EH (cell line): ENCODE data around the gene GRM2.
A peak's percentile ranks its signal among the peaks of the same experiment; 100 is the strongest.

Experiments used
- DNase-seq: peaks from one replicate; pipeline ENCODE4 v3.0.0-alpha.2; 2015; ENCODE audit warnings: low read depth

GRM2 gene

GRCh38 chr3:51680196-51680595 is 26.7 kb upstream of the GRM2 start:
- DNase-seq = no peak

- DNase-seq = peak; percentile 9
Measured at GRCh38 chr3:51680663-51681230, 26.1 kb upstream of the GRM2 start.

- peak; percentile 56 for DNase-seq
Measured at GRCh38 chr3:51681453-51681852, 25.4 kb upstream of the GRM2 start.

GRCh38 chr3:51682079-51682478 is 24.8 kb upstream of the GRM2 start:
- peak; percentile 92 for DNase-seq

- DNase-seq = no peak
Measured at GRCh38 chr3:51682526-51682925, 24.3 kb upstream of the GRM2 start.

- no peak for DNase-seq
Measured at GRCh38 chr3:51683566-51683965, 23.3 kb upstream of the GRM2 start.

GRCh38 chr3:51684971-51685751 is 21.7 kb upstream of the GRM2 start:
- DNase-seq = no peak

GRCh38 chr3:51686056-51686455 is 20.8 kb upstream of the GRM2 start:
- no peak for DNase-seq

- DNase-seq = peak; percentile 55
Measured at GRCh38 chr3:51686512-51687215, 20.2 kb upstream of the GRM2 start.

- peak; percentile 87 for DNase-seq
Measured at GRCh38 chr3:51687431-51688205, 19.2 kb upstream of the GRM2 start.

GRCh38 chr3:51688206-51688600 is 18.7 kb upstream of the GRM2 start:
- DNase-seq = no peak

GRCh38 chr3:51691021-51691420 is 15.8 kb upstream of the GRM2 start:
- no peak for DNase-seq

- DNase-seq = no peak
Measured at GRCh38 chr3:51691949-51692348, 14.9 kb upstream of the GRM2 start.

GRCh38 chr3:51692980-51693395 is 13.9 kb upstream of the GRM2 start:
- DNase-seq = no peak

- no peak for DNase-seq
Measured at GRCh38 chr3:51696954-51697353, 9.9 kb upstream of the GRM2 start.

- DNase-seq = no peak
Measured at GRCh38 chr3:51698209-51698608, 8.7 kb upstream of the GRM2 start.

GRCh38 chr3:51700403-51700802 is 6.5 kb upstream of the GRM2 start:
- DNase-seq = no peak

- no peak for DNase-seq
Measured at GRCh38 chr3:51702156-51702555, 4.7 kb upstream of the GRM2 start.

- DNase-seq = no peak
Measured at GRCh38 chr3:51703068-51703760, 3.7 kb upstream of the GRM2 start.

- DNase-seq = no peak
Measured at GRCh38 chr3:51703761-51704510, 2.9 kb upstream of the GRM2 start.

GRCh38 chr3:51704511-51704950 is 2.3 kb upstream of the GRM2 start:
- DNase-seq = no peak
